HPDE6-E6E7 (cell line): ENCODE measurements around the gene KDM1B.
"Not testable (repeated sequence)": the region's sequence is repeated elsewhere in the genome, so short reads cannot be mapped to it uniquely, and the experiment has no call there.

ENCODE experiments used
- DNase-seq: peaks from one replicate; pipeline ENCODE4 v3.0.0; 2011; ENCODE audit warnings: missing footprints; ENCODE audit errors: extremely low spot score

The KDM1B gene

GRCh38 chr6:18231856-18232255 lies 76.6 kb downstream of the KDM1B start:
- DNase-seq: not testable (repeated sequence)

- not testable (repeated sequence) for DNase-seq
Measured at GRCh38 chr6:18233770-18234169, 78.5 kb downstream of the KDM1B start.

- no peak for DNase-seq
Measured at GRCh38 chr6:18234564-18234963, 79.3 kb downstream of the KDM1B start.

GRCh38 chr6:18235524-18235923 lies 80.3 kb downstream of the KDM1B start:
- DNase-seq: no peak

GRCh38 chr6:18237167-18237566 lies 81.9 kb downstream of the KDM1B start:
- DNase-seq: no peak

- no peak for DNase-seq
Measured at GRCh38 chr6:18240230-18240629, 85.0 kb downstream of the KDM1B start.

GRCh38 chr6:18241208-18242038 lies 86.2 kb downstream of the KDM1B start:
- no peak for DNase-seq

- peak; percentile 55 for DNase-seq
Measured at GRCh38 chr6:18242062-18242851, 87.0 kb downstream of the KDM1B start.

GRCh38 chr6:18243302-18243893 lies 88.2 kb downstream of the KDM1B start:
- no peak for DNase-seq

GRCh38 chr6:18244251-18244650 lies 89.0 kb downstream of the KDM1B start:
- no peak for DNase-seq

- no peak for DNase-seq
Measured at GRCh38 chr6:18245079-18245478, 89.9 kb downstream of the KDM1B start.

- DNase-seq: no peak
Measured at GRCh38 chr6:18245642-18246041, 90.4 kb downstream of the KDM1B start.

GRCh38 chr6:18246205-18246604 lies 91.0 kb downstream of the KDM1B start:
- DNase-seq: no peak

- no peak for DNase-seq
Measured at GRCh38 chr6:18247002-18247401, 91.8 kb downstream of the KDM1B start.

- no peak for DNase-seq
Measured at GRCh38 chr6:18248698-18249097, 93.5 kb downstream of the KDM1B start.

- no peak for DNase-seq
Measured at GRCh38 chr6:18249271-18249670, 94.0 kb downstream of the KDM1B start.

- DNase-seq: no peak
Measured at GRCh38 chr6:18253635-18254034, 98.4 kb downstream of the KDM1B start.

- no peak for DNase-seq
Measured at GRCh38 chr6:18254793-18255192, 99.6 kb downstream of the KDM1B start.

GRCh38 chr6:18259675-18260447 lies 104.6 kb downstream of the KDM1B start:
- no peak for DNase-seq

- DNase-seq: no peak
Measured at GRCh38 chr6:18260448-18261106, 105.4 kb downstream of the KDM1B start.

- DNase-seq: no peak
Measured at GRCh38 chr6:18261877-18262276, 106.7 kb downstream of the KDM1B start.
